ENCODE data around the gene SLC35B2.
A peak's percentile ranks its signal among the peaks of the same experiment; 100 is the strongest.

Gene SLC35B2

GRCh38 chr6:44255105-44255808, 2.1 kb downstream of the SLC35B2 start:
- Histone ChIP-seq H3K36me3 (replicated peaks; ENCODE audit: insufficient read depth, low read length) (peaks cover 20% of the 10 kb centered on the region), H3K79me2 (ENCODE audit: low read length) (peaks cover 59% of the 10 kb centered on the region), H3K4me2 (ENCODE audit: low read depth, low read length) (peak overlapping the region; percentile 97; the same call in 1 of the 2 replicates), H3K9ac (ENCODE audit: low read length) (peak overlapping the region; percentile 91; the same call in 1 of the 2 replicates), H3F3A (ENCODE audit: insufficient read depth, low read length) (peaks cover 87% of the 10 kb centered on the region), H4K20me1 (ENCODE audit: insufficient read depth, low read length) (peaks cover 42% of the 10 kb centered on the region), H3K27ac (ENCODE audit: low read length) (peak overlapping the region; percentile 64; the same call in 1 of the 2 replicates), H3K4me1 (ENCODE audit: low read length) (peaks cover 38% of the 10 kb centered on the region), H3K9me2 (replicated peaks; ENCODE audit: insufficient read depth, low read length) (no peaks in the 10 kb centered on the region), H3K9me3 (replicated peaks; ENCODE audit: insufficient read depth, low read length) (no peaks in the 10 kb centered on the region), H3K27me3 (replicated peaks; ENCODE audit: insufficient read depth, low read length) (no peaks in the 10 kb centered on the region), H2AFZ (ENCODE audit: low read length) (no peak overlapping the region), H3K4me3 (ENCODE audit: low read length) (no peak overlapping the region)
- DNase-seq: peak; percentile 41
- TF ChIP-seq EZH2 (optimal IDR thresholded peaks at IDR 0.05; ENCODE audit: low read depth, low read length) (no peak), EZH2phosphoT487 (IDR thresholded peaks at IDR 0.05; ENCODE audit: low read length) (no peak), CTCF (IDR thresholded peaks at IDR 0.05; ENCODE audit: low read length) (no peak)

- Histone ChIP-seq H3K9me2 (replicated peaks; ENCODE audit: insufficient read depth, low read length) (no peaks in the 10 kb centered on the region), H3K36me3 (replicated peaks; ENCODE audit: insufficient read depth, low read length) (peaks cover 20% of the 10 kb centered on the region), H3K9me3 (replicated peaks; ENCODE audit: insufficient read depth, low read length) (no peaks in the 10 kb centered on the region), H3K27me3 (replicated peaks; ENCODE audit: insufficient read depth, low read length) (no peaks in the 10 kb centered on the region), H3K79me2 (ENCODE audit: low read length) (peaks cover 66% of the 10 kb centered on the region), H3K9ac (ENCODE audit: low read length) (no peak overlapping the region), H3K4me3 (ENCODE audit: low read length) (no peak overlapping the region), H2AFZ (ENCODE audit: low read length) (no peak overlapping the region), H3K4me1 (ENCODE audit: low read length) (peaks cover 39% of the 10 kb centered on the region), H3K27ac (ENCODE audit: low read length) (peak overlapping the region; percentile 5; the same call in 1 of the 2 replicates), H3F3A (ENCODE audit: insufficient read depth, low read length) (peaks cover 88% of the 10 kb centered on the region), H3K4me2 (ENCODE audit: low read depth, low read length) (no peak overlapping the region), H4K20me1 (ENCODE audit: insufficient read depth, low read length) (peaks cover 50% of the 10 kb centered on the region)
- TF ChIP-seq EZH2phosphoT487 (IDR thresholded peaks at IDR 0.05; ENCODE audit: low read length) (no peak), EZH2 (optimal IDR thresholded peaks at IDR 0.05; ENCODE audit: low read depth, low read length) (no peak), CTCF (IDR thresholded peaks at IDR 0.05; ENCODE audit: low read length) (no peak)
- DNase-seq: no peak
Observed at GRCh38 chr6:44254191-44255104, 2.9 kb downstream of the SLC35B2 start.

DNA sequence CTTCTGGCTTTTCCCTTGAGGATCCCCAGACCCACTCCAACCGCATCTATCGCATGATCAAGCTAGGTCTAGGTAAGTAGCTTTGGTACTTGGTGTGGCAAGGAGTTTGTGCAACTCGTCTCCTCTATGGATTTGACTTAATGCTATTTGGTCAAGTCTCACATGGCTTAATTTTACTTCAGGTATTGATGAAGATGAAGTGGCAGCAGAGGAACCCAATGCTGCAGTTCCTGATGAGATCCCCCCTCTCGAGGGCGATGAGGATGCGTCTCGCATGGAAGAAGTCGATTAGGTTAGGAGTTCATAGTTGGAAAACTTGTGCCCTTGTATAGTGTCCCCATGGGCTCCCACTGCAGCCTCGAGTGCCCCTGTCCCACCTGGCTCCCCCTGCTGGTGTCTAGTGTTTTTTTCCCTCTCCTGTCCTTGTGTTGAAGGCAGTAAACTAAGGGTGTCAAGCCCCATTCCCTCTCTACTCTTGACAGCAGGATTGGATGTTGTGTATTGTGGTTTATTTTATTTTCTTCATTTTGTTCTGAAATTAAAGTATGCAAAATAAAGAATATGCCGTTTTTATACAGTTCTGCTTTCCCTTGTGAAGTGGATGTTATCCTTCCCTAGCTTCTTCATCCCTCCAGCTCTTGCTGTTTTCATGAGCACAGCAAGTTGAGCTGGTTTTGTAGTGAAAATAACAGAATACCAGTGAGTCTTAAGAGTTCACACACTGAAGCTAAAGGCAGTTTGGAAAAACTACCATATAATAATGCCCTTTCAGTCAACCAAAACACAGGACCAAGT, 3.8 kb downstream of the SLC35B2 start:
- Histone ChIP-seq H2AFZ (ENCODE audit: low read length) (no peak overlapping the region), H3K9ac (ENCODE audit: low read length) (no peak overlapping the region), H4K20me1 (ENCODE audit: insufficient read depth, low read length) (peaks cover 60% of the 10 kb centered on the region), H3K4me2 (ENCODE audit: low read depth, low read length) (no peak overlapping the region), H3K9me2 (replicated peaks; ENCODE audit: insufficient read depth, low read length) (no peaks in the 10 kb centered on the region), H3K27ac (ENCODE audit: low read length) (no peak overlapping the region; the same call in 1 of the 2 replicates), H3K79me2 (ENCODE audit: low read length) (peaks cover 75% of the 10 kb centered on the region), H3K4me3 (ENCODE audit: low read length) (no peak overlapping the region), H3K36me3 (replicated peaks; ENCODE audit: insufficient read depth, low read length) (peaks cover 20% of the 10 kb centered on the region), H3F3A (ENCODE audit: insufficient read depth, low read length) (peaks cover 89% of the 10 kb centered on the region), H3K27me3 (replicated peaks; ENCODE audit: insufficient read depth, low read length) (no peaks in the 10 kb centered on the region), H3K9me3 (replicated peaks; ENCODE audit: insufficient read depth, low read length) (no peaks in the 10 kb centered on the region), H3K4me1 (ENCODE audit: low read length) (peaks cover 48% of the 10 kb centered on the region)
- DNase-seq: peak; percentile 39
- TF ChIP-seq EZH2phosphoT487 (IDR thresholded peaks at IDR 0.05; ENCODE audit: low read length): no peak
- peak; percentile 49 for TF ChIP-seq CTCF (IDR thresholded peaks at IDR 0.05; ENCODE audit: low read length)
